CD4-positive, alpha-beta T cell treated with Interleukin-6 at 100 ng/mL for 8 hours (primary cell): ENCODE results near the gene SEMA3D.

ENCODE experiments used
- DNase-seq: peaks from one replicate; pipeline ENCODE4 v3.0.0-alpha.2; 2020; ENCODE audit warnings: mixed read lengths, low spot score

Gene SEMA3D

GRCh38 chr7:84985073-84985784 is 201.6 kb downstream of the SEMA3D start:
- no peak for DNase-seq

DNA sequence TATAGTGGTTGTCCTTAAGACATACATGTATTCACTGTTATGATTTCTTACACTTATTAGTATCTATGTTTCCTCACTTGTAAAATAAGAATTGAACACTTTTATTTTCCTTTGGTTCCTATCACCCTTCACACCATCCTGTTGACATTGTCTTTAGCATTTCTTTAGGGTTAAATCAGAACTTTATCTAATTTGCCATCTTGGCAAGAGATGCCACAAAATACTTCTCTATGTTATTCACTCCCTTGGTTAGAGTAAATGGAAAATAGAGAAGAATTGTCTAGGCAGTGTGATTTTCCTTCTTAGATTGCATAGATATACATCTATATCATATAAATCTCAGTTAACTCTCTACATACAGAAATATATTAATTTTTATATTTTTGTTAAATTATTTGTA is 204.7 kb downstream of the SEMA3D start:
- no peak for DNase-seq

DNA sequence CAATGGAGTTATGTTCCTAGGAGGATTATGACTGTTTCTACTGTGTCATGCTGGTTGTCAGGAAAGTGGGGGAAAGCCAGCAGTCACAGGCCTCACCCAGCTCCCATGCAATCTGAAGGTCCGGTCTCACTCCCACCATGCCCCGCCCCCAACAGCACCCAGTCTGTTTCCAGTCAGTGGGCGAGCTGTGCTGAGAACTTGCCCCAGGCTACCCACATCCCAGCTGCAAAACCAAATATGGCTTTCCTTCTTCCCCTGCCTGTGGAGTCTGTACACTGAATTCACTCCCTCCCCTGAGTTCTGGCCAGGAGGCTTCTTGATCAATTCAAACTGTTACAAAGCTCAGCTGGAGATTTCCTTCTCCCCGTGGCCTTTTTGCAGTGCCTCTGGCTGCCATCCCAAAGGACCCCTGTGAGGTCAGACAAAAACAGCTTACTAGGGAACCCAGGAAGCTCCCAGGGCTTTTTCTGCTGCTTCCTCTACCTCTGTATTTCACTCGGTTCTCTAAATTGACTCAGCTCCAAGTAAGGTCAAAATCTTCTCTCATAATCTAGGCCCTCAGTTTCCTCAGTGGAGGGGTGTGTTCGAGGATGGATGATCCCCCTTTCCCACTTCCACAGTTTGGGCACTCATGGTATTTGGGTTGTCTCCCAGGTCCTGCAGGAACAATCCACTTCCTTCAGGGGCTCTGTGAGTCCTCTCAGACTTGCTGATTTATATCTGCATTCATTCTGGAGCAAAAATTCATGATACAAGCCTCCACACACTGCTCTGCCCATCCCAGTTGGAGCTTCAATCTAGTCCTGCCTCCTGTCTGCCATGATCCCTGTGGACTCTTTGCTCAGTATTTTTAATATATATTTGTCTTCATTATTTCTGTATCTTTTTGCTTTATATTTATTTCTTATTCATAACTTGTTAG is 205.5 kb downstream of the SEMA3D start:
- no peak for DNase-seq

- DNase-seq: no peak
These were observed 211.2 kb downstream of the SEMA3D start for GRCh38 chr7:84975586-84976185.

- DNase-seq: no peak
These were observed 215.5 kb downstream of the SEMA3D start for GRCh38 chr7:84971360-84971759.

GRCh38 chr7:84970670-84971069 is 216.2 kb downstream of the SEMA3D start:
- no peak for DNase-seq

GRCh38 chr7:84953234-84953633 is 233.6 kb downstream of the SEMA3D start:
- DNase-seq: no peak

DNA sequence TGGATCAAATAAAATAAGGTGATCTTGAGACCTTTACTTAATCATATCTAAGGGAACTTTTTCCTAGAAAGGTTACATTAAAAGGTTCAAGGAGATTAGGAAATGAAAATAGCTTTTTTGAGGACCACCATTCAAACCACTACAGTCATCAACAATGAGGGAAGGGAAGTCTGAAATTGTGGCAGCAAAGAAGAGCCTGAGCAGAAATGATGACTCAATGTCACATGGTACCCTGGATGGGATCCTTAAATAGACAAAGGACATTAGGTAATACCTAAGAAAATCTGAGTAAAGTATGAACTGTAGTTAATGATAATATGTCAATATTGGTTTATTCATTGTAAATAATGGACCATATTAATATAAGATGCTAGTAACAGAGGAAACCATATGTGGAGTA is 236.0 kb downstream of the SEMA3D start:
- DNase-seq: no peak

- DNase-seq: no peak
These were observed 237.4 kb downstream of the SEMA3D start for GRCh38 chr7:84949501-84949900.

GRCh38 chr7:84949067-84949466 is 237.8 kb downstream of the SEMA3D start:
- no peak for DNase-seq

GRCh38 chr7:84948634-84949033 is 238.2 kb downstream of the SEMA3D start:
- no peak for DNase-seq

GRCh38 chr7:84946549-84946948 is 240.3 kb downstream of the SEMA3D start:
- DNase-seq: no peak
